Measurements from ENCODE around the gene CPNE5. TPM values are rescaled to one million over a fixed set of nuclear protein-coding genes. Genes with fewer than 3 reads are reported as not detected.

CPNE5 gene
- total RNA-seq, 1 donor from 2014 or later, result 10.0 TPM

DNA sequence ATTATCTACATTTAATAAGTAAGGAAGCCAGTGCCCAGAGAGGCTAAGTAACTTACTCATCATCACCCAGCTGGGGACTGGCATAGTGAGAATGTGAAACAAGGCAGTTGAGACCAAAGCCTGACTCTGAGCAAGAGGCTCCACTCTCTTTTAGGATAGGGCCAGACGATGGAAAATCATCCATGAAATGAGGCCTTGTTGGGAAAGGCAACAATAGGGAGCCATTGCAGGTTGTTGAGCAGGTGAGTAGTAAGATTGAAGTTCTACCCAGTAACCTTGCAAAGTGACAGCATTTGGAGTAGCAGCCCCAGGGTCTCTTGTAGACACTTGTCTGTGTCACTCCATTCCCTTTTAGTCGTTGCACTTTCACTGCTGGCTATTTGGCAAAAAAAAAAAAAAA, 2.5 kb upstream of the CPNE5 start:
- no peak for ATAC-seq (ENCODE audit: poor library complexity)
- intact Hi-C loops (cut with DNase I), result no loop called here

DNA sequence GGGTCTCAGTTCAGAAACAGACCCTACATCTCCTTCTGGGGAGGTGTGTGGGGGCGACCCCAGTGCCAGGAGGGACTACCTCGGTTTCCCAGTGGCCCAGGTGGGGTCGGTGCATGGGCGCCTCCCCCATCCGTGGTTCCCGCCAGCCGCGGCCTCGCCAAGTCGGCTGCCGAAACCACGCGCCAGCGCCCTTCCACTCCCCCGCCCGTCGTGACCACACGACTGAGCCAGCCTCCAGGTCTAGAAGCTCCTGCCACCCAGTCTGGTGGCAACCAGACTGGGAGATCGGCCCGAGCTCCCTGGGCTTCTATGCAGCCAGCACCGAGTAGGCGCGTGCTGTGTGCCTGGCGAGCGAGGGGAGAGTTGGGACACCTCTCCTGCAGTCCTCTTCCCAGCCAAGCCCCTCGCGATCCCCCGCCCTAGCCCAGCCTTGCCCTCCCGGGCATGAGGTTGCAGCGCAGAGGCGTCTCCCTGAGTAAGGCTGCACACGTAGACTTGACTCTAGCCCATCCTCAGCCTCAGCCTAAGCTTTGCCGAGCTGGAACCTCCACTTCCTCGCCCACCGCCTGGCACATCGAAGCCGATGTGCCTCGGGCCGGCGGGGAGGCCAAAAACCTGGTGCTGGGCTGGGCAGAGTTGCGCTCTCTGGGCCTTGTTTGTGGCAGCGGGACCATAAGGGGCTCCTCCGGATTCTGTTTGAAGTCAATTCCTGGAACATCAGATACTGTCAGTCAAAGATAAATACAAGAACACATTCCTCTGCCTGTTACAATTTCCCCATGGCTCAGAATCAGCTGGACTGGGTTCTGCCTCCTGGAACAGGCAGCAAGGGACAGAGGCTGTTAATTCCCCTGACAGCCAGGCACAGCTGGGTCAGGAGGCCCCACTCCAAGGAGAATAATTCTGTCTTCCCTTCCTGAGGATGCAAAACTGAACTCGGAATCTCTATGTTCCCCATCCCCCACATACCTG, 1.5 kb upstream of the CPNE5 start:
- peak; percentile 10 for ATAC-seq (ENCODE audit: poor library complexity)
- DNase-seq, result peak; percentile 62
- intact Hi-C loops (cut with DNase I), result no loop called here

More for the DNA sequence above, 2.5 kb upstream of the CPNE5 start:
- DNase-seq, result no peak

DNA sequence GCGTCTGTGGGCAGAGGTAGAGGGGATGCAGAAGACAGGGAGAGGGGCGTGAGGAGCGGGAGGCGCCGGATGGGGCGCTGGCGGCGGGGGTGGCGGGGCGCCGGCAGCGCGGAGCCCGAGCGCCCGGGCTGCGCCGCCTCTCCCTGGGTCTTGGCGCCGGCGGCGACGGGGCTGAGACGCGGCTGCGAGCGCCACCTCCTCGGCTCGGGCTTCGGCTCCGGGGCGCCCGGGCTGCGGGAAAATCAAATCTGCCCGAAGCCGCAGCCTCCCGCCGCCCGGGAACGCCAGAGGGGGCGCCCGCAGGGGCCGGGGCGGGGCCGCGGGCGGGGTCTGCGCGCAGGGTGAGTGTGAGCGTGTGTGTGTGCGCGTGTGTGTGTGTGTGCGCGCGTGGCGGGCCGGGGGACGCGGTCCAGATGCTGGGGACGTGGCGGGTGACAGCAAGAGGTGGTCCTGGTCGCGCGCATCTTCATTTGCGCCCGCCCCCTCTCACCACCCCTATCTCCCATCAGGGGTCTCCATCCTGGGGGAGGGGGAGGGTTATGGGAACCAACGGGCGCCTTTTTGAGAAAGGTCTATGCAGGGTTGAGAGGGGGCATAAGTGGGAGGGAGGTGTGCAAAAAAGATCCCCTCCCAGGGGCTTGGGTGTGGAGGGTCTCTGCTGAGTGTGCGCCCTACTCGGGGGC, 646 bp upstream of the CPNE5 start:
- peak; percentile 77 for DNase-seq
- intact Hi-C loops (cut with DNase I), result no loop called here
- ATAC-seq (ENCODE audit: poor library complexity), result peak; percentile 10

DNA sequence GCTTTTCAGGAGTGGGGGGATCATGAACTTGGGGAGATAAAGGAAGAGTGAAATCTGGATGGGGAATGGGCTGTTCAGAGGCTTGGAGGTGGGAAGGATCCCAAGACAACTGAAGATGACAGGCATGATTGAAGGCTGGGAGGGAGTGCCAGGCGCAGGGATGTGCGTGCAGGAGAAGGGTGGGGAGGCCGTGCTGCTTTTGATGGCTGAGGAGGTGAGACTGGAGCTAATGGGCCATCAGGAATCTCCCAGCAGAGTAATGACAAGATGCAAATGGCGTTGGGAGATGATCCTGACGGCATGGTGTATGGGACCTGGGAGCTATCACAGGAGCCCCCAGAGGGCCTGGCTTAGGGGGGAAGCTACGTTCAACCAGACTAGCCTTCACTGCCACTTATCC, 1.6 kb downstream of the CPNE5 start:
- intact Hi-C loops (cut with DNase I), result no loop called here
- DNase-seq (no peak), ATAC-seq (ENCODE audit: poor library complexity) (no peak)

DNA sequence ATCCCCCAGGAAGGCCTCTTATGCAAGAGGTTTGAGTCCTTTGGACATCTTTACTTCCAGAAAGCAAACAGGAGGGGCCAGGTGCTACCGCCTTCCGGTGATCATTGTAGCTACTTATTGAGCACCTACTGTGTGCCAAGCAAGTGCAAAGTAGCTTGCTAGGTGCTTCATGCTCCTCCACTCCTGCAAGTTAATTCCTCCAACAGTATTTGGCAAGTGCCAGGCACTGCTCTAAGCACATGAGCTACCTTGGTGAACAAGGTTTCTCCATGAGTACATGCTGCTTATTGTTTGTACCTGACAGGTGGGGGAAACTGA, 2.3 kb downstream of the CPNE5 start:
- ATAC-seq (ENCODE audit: poor library complexity) (no peak), DNase-seq (no peak)
- intact Hi-C loops (cut with DNase I), result no loop called here

DNA sequence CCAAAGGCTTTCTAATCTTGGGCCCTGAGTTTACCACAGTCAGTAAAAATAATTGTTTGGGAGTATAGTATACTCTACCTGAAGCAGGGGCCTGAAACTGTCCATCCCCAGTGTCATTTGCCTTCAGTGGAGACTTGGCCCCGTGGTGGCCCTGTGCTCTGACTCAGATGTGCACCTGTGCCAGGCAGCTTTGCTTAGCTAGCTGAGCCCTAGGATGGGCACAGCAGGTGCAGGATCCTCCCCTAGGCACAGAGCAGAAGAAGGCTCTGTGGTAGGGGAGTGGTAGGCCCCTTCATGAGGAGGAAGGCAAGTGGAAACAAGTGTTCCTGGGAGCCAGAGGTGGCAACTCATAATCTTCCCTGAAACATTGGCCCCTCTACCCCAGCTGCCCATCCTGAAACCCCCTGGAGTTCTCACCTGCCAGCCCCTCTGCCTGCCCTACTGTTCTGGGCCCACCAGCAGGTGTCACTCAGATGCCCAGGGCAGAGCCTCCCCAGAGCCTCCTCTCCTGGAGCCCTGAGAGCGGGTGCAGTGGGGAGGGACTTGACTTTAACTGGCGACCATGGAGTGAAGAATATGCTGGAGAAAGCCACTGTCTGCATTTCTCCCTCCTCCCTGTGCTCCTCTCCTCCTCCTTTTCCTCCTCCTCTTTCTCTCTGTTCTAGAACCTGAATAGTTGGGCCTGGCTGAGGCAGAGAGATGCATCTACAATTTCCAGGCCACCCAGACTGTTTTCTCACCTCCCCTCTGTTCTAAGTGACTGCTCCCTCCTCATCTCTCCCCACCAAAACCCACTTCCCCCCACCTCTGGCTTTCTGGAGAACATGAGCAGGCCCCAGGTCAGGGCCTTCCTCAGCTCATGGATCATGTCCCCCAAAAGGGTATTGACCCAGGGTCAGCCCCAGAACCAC, 2.9 kb downstream of the CPNE5 start:
- intact Hi-C loops (cut with DNase I), result no loop called here
- ATAC-seq (ENCODE audit: poor library complexity), result peak; percentile 7

DNA sequence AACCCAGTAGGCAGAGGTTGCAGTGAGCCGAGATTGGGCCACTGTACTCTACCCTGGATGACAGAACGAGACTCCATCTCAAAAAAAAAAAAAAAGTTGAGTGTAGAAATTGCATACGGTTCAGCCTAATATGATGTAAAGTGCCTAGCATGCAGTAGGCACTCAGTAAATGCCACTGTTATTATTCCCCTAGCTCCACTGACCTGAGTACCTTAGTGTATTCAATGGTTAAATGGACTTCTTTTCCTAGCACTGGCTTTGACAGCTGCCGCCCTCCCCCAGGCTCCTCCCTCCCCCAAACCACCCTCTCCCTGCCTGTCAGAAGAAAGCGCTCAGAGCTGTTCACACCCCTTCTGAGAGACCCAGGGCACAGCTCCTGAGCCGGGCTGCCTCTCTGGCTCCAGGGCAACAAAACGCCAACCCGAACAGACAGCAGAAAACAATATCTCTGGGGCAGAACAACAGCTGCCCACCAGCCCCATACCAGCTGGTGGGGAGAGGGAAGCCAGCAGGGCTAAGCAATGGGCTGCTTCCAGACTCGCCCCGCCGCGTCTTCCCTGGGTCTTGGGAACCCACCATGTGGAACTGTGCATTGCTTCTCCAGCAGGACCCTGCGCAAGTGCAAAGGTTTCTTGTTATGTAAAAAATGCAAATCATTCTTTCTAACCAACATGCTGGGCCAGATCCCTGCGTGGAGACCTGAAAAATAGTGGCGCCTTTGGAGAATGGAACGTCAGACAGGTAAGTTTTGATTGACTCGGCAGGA, 4.5 kb downstream of the CPNE5 start:
- intact Hi-C loops (cut with DNase I), result no loop called here
- peak; percentile 13 for ATAC-seq (ENCODE audit: poor library complexity)
- no peak for DNase-seq

More for the DNA sequence above, 2.9 kb downstream of the CPNE5 start:
- DNase-seq, result no peak

DNA sequence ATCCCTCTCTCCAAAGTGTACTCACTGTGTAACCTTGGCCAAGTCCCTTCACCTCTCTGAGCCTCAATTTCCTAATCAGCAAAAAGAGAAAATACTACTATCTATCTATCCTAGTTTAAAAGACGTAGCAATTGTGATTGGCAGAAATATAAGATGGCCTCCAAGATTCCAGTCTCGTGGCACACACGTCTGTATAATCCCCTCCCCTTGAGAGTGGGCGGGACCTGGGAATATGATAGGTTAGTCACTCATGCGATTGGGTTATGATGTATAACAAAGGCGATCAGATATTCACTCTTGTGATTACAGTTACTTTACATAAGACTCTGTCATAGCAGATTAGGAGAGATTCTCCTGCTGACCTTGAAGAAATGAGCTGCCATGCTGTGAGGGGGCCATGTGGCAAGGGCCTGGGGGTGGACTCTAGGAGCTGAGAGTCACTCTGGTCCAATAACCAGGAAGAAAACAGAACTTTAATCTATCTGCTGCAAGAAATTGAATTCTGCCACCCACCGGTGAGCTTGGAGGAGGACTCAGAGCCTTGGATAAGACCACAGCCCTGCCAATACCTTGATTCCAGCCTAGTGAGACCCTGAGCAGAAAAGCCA, 6.0 kb downstream of the CPNE5 start:
- intact Hi-C loops (cut with DNase I), result no loop called here
- DNase-seq, result no peak
- ATAC-seq (ENCODE audit: poor library complexity), result no peak

DNA sequence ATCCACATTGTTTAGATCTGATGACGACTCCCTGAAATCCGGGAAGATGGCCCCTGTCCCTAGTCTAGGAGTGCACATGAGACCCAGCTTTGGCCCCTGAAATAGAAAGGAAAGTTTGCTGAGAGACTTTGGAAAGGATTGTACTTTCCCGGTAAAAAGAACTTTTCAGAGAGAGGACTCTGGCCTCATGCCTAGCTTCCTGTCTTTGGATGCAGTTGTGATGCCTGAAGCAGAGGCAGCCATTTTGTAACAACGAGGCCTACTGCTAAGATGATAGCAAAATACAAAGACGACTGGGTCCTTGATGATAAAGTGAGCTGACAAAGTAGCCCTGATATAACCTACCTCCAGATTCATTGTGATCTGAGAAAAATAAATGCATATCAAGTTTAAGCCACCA, 6.9 kb downstream of the CPNE5 start:
- intact Hi-C loops (cut with DNase I), result no loop called here
- DNase-seq (no peak), ATAC-seq (ENCODE audit: poor library complexity) (no peak)

DNA sequence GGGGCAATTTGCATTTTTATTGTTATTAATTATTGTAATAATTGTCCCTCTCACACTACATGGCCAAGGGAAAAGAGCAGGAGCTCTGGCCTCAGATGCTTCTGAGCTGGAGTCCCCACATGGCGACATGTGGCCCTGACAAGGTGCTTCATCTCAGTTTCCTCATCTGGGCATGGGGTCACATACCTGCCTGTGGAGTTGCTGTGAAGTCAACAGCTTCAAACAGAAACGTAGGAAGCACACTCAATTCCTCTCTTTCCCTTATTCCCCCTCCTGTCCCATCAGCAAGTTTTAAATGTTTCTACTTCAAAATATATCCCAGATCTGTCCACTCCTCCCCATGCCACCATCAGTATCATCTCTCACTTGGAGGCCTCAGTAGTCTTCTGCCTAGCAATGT, 8.7 kb downstream of the CPNE5 start:
- ATAC-seq (ENCODE audit: poor library complexity) (peak; percentile 1), DNase-seq (no peak)
- intact Hi-C loops (cut with DNase I), result no loop called here

DNA sequence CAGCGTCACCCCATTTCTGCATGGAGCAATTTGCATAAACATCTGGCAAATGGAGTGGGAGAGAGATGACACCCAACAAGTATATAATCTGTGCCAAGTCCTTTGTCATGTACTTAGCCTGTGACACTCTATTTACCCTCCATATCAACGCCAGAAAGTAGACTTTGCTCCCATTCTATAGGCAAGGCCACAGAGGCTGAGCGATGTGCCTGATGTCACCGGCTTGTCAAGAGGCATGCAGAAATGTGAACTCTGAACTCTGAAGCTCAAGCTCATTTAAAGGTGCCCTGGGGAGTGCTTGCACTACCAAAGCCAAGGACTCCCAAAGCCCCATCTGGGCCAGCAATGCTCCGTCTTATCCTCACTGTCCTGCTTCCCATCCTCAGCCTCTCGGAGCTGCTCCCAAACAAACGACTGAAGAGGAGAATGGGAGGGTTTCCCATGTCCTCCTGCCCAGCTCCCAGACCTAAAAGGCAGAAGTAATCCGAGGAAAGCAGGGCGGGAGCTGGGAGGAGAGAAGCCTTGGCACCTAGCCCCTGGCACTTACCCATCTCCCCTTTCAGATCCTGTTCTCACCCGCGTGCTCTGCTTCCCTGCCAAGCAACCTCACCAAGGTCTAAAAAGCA, 9.2 kb downstream of the CPNE5 start:
- intact Hi-C loops (cut with DNase I), result no loop called here
- peak; percentile 86 for DNase-seq

DNA sequence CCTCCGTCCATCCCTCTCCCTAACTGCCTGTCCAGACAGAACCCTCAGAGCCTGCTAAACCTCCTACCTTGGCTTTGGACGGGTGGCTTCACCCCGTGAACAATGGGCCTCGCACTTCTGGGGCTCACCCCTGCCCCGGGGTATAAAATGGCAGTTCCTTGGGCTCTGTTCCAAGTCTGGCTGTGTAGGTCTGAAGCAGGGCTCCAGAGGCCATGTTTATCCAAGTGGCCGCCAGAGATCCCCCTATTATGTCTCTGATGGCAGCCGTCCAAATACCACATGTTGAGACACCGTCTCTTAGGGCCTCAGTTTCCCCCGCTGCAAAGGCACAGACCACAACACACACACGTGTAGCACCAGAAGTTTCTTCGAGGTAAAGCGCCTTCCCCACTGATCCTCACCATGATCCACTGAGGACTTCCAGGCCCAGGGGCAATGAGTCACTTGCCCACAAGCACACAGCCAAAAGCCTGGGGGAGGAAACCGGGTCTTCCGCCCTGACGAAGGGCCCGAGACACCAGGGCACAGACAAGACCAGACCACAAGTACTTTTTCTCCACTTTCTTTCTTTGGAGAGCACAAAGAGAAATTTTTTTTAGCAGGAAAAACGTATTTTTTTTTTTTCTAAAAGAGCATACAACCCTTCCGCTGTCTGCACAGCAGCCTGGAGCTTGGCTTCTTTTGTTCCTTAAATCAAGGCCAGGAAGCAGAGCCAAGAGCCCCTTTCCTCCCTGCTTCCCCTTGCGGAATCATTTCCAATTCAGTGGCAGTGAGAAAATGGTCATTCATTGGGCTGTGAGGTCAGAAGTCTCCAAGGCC, 11.8 kb downstream of the CPNE5 start:
- ATAC-seq (ENCODE audit: poor library complexity) (no peak), DNase-seq (peak; percentile 63)
- intact Hi-C loops (cut with DNase I), result no loop called here

More for the DNA sequence above, 9.2 kb downstream of the CPNE5 start:
- ATAC-seq (ENCODE audit: poor library complexity), result peak; percentile 62

DNA sequence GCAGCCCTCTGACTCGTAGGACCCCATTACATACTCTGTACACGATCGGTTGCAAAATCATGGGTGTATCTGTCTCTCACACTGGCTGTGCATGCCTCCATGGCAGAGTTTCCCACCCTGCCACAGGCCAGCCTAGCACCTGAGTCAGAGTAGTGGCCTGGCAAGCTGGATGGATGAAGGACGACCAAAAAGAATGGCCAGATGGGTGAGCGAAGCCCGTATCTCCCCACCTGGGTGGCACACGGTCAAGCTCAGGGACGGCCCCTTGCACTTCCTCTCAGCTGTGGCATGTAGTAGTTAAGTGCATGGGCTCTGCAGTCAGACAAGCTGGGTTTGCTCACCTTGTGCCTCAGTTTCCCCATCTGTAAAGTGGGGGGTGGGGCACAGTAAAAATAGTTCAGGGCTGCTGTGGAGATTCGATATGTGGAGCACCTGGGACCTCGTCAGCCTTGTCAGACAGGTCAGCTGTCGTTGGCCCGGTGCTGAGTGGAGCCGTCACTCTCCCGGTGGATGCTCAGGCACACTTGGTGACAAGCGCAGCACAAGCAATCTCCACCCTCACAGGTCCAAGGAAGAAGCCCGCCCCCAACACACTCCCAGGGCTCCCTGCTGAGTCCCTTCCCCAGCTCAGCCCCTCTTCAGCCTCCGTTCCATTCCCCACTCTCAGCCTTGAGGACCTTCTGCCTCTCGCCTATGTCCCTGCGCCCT, 12.6 kb downstream of the CPNE5 start:
- ATAC-seq (ENCODE audit: poor library complexity) (no peak), DNase-seq (no peak)
- intact Hi-C loops (cut with DNase I), result no loop called here

DNA sequence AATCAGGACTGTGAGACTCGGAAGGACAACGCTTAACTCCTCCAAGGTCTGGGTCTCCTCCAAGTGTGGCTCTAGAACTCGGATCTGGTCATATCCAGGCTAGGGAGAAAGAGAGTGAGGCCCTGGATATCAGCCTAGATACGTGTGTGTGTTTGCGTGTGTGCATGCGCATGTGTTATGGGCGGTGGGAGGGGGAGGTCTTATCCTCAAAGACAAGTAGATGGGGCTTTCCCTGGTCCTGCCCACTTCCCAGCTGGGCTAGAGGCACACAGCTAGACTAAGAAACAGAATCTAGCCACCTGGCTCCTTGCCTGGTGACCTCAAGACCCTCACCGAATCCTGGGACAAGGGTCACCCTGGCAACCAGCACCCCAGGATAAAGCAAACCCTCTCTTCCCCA, 13.2 kb downstream of the CPNE5 start:
- DNase-seq (no peak), ATAC-seq (ENCODE audit: poor library complexity) (no peak)
- intact Hi-C loops (cut with DNase I), result no loop called here

DNA sequence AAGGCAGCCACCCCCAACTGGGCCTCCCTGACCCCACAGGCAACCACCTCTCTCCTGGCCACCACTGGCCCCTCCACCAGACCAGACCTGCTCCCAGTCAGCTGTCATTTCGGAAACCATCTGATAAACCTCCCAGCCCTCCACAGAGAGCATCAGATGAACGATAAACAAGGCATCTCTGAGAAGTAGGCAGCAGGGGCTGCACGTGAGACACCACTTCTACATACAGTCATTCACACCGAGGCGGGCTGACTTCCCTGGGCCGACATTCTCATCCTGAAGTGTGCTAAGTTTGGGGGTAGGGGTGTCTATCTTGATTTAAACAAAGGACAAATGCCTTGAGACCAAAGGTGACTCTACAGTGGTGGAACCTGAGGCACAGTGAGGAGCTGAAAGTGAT, 13.8 kb downstream of the CPNE5 start:
- ATAC-seq (ENCODE audit: poor library complexity) (no peak), DNase-seq (no peak)
- intact Hi-C loops (cut with DNase I), result no loop called here

DNA sequence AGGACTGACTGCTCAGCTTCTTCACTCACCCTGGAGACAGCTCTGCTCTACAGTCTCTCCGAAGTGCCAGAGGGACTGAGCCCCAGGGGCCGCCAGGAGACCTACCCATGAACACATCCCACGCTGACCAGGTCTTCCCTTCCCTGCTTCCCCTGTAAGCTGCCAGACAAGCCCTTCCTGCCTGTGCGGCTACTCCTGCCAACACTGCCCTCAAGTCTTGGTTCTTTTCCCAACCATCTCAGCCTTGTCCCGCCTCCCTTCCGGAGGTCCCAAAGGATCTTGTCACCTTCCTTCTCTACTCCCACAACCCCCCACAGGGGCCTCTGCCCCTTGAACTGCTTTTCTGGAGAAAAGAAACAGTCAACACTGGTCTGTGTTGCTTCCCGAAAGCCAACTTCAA, 15.0 kb downstream of the CPNE5 start:
- intact Hi-C loops (cut with DNase I), result no loop called here
- DNase-seq (no peak), ATAC-seq (ENCODE audit: poor library complexity) (no peak)

Data from Right ventricle myocardium superior (tissue), 1 donor.